Transverse colon (tissue), 4 donors: Measurements from ENCODE around the gene SLC2A5.

ENCODE experiments used
- CTCF ChIP-seq, 5 experiments: fragments of 200-600 bp in 3 of 5; fragments of 450-650 bp in 2 of 5; sonication (generic) in 3 of 5; IDR thresholded peaks; 1 replicate in 2 of 5; 2 replicates in 3 of 5; pipeline ENCODE4 v1.5.1; 2016 to 2017; ENCODE audit warnings: antibody characterized with exemption in 5 of 5, inconsistent platforms in 3 of 5, mild to moderate bottlenecking in 2 of 5, moderate library complexity in 1 of 5
- POLR2A ChIP-seq: fragments of 450-650 bp; IDR thresholded peaks from one replicate; pipeline ENCODE4 v1.6.1; 2016; ENCODE audit warnings: antibody characterized with exemption, mild to moderate bottlenecking, moderate library complexity
- POLR2AphosphoS5 ChIP-seq, 3 donors: sonication (generic); formaldehyde crosslinking; IDR thresholded peaks; one replicate each; pipeline ENCODE4 v1.6.1; 2016; ENCODE audit warnings: antibody characterized with exemption in 3 of 3

GRCh38 chr1:9086796-9087195 is 17.4 kb upstream of the SLC2A5 start:
- no peak for TF ChIP-seq POLR2AphosphoS5 (IDR thresholded peaks at IDR 0.05)
- no peak for TF ChIP-seq POLR2A
- no peak for TF ChIP-seq CTCF (IDR thresholded peaks at IDR 0.05)
